ENCODE results near the gene CCN5.

GRCh38 chr20:44666066-44666465 lies 49.1 kb upstream of the CCN5 start:
- TF ChIP-seq CTCF (IDR thresholded peaks at IDR 0.05; ENCODE audit: insufficient read depth, low read length, poor library complexity, severe bottlenecking) (no peak), EZH2phosphoT487 (conservative IDR thresholded peaks at IDR 0.05; ENCODE audit: low read length) (no peak)
